Smooth muscle cell (in vitro differentiated cells): ENCODE measurements around the gene AKT3. TPM values are rescaled to one million over a fixed set of nuclear protein-coding genes. Genes with fewer than 3 reads are reported as not detected.

Source experiments
- DNase-seq: peaks from one replicate; lab custom pipeline; 2025; ENCODE audit not compliant: unreplicated experiment; lab: John Stamatoyannopoulos, UW
- H2AFZ ChIP-seq: fragments of 200-600 bp; sonication (generic); 2 replicates; pipeline ENCODE4 v1.6.0; 2016; ENCODE audit warnings: antibody characterized with exemption, low read depth, mild to moderate bottlenecking
- H3F3A ChIP-seq: fragments of 200-600 bp; sonication (generic); 2 replicates; pipeline ENCODE4 v1.6.0; 2017; ENCODE audit warnings: antibody characterized with exemption, low read depth
- H3K27ac ChIP-seq: fragments of 200-600 bp; sonication (generic); 2 replicates; pipeline ENCODE4 v1.5.1; 2016; ENCODE audit warnings: low read depth, mild to moderate bottlenecking
- H3K27me3 ChIP-seq: fragments of 200-600 bp; sonication (generic); 2 replicates; pipeline ENCODE4 v1.6.1; 2016; ENCODE audit warnings: low read depth, mild to moderate bottlenecking
- H3K36me3 ChIP-seq: fragments of 200-600 bp; sonication (generic); 2 replicates; pipeline ENCODE4 v1.5.1; 2016; ENCODE audit warnings: low read depth
- H3K4me1 ChIP-seq: fragments of 200-600 bp; sonication (generic); 2 replicates; pipeline ENCODE4 v1.5.1; 2016; ENCODE audit warnings: low read depth
- H3K4me2 ChIP-seq: fragments of 200-600 bp; sonication (generic); 2 replicates; pipeline ENCODE4 v1.6.0; 2016; ENCODE audit warnings: mild to moderate bottlenecking
- H3K4me3 ChIP-seq: fragments of 200-600 bp; sonication (generic); 2 replicates; pipeline ENCODE4 v1.5.1; 2016; ENCODE audit warnings: mild to moderate bottlenecking
- H3K79me2 ChIP-seq: fragments of 200-600 bp; sonication (generic); 2 replicates; pipeline ENCODE4 v1.6.0; 2016; ENCODE audit warnings: low read depth, mild to moderate bottlenecking
- H3K9ac ChIP-seq: fragments of 200-600 bp; sonication (generic); 2 replicates; pipeline ENCODE4 v1.6.0; 2016; ENCODE audit warnings: low read depth
- H3K9me3 ChIP-seq: fragments of 200-600 bp; sonication (generic); replicated peaks from 2 replicates; pipeline ENCODE4 v1.5.1; 2016; ENCODE audit warnings: low read depth
- H4K20me1 ChIP-seq: fragments of 200-600 bp; sonication (generic); 2 replicates; pipeline ENCODE4 v1.6.0; 2016; ENCODE audit warnings: low read depth
- WGBS: methylation state at CpG from one replicate; pipeline ENCODE4 v1.1.7; 2016; ENCODE audit warnings: low lambda C conversion rate; 5-methylcytosine and 5-hydroxymethylcytosine counted together
- polyA plus RNA-seq: library from polyadenylated mRNA; unstranded; fragments of >200 nt; fragmentation: Nextera tagmentation; extraction: Ambion mirVana; gene quantifications from 2 replicates; pipeline ENCODE4 v1.2.1, GENCODE V29; 2016
- total RNA-seq: library from RNA; depleted of rRNA; stranded (reverse); fragments of >200 nt; gene quantifications from 2 replicates; pipeline ENCODE4 v1.2.3, GENCODE V29; 2014
- TF ChIP-seq, protein P1 (sequence below): fragments of 200-600 bp; sonication (generic); IDR thresholded peaks from 2 replicates; pipeline ENCODE4 v1.5.1; 2017; ENCODE audit warnings: borderline replicate concordance, mild to moderate bottlenecking, antibody characterized with exemption; ENCODE audit not compliant: insufficient read depth, poor library complexity, severe bottlenecking

AKT3 gene
- total and polyA plus RNA-seq, 2 experiments from 2014 or later = 5.5 to 32.3 TPM

DNA sequence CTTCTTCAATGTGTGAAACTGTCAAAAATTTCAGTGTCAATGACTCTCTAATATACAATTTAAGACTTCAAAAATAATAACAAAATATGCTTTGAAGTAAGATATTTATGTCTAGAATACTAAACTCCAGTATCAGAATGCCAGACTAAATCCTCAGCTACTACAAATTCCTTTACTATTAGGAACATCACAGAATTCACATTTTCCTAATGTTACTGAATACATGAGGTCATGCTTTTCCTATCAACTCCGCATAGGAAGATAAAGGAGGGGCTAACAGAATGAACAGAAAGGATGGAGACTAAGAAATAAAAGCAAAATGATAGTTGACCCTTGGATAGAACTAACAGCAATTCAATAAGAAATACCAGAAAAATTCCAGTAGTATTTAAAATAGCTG is 301.5 kb downstream of the AKT3 start:
- peak overlapping the region; percentile 64 for H3K27ac ChIP-seq
- no peak overlapping the region for H2AFZ ChIP-seq
- WGBS = 68% methylated on average over 1 of the region's 1 CpG
- H3K9me3 ChIP-seq = no peaks in the 10 kb centered on the region
- no peak overlapping the region for H3K4me3 ChIP-seq
- H3F3A ChIP-seq = no peaks in the 10 kb centered on the region
- H3K79me2 ChIP-seq = no peaks in the 10 kb centered on the region
- H3K9ac ChIP-seq = no peak overlapping the region
- no peak for DNase-seq
- no peaks in the 10 kb centered on the region for H3K27me3 ChIP-seq
- TF ChIP-seq, protein P1, sequence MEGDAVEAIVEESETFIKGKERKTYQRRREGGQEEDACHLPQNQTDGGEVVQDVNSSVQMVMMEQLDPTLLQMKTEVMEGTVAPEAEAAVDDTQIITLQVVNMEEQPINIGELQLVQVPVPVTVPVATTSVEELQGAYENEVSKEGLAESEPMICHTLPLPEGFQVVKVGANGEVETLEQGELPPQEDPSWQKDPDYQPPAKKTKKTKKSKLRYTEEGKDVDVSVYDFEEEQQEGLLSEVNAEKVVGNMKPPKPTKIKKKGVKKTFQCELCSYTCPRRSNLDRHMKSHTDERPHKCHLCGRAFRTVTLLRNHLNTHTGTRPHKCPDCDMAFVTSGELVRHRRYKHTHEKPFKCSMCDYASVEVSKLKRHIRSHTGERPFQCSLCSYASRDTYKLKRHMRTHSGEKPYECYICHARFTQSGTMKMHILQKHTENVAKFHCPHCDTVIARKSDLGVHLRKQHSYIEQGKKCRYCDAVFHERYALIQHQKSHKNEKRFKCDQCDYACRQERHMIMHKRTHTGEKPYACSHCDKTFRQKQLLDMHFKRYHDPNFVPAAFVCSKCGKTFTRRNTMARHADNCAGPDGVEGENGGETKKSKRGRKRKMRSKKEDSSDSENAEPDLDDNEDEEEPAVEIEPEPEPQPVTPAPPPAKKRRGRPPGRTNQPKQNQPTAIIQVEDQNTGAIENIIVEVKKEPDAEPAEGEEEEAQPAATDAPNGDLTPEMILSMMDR = no peak
- no peaks in the 10 kb centered on the region for H4K20me1 ChIP-seq
- H3K4me1 ChIP-seq = no peaks in the 10 kb centered on the region
- peak overlapping the region; percentile 44 for H3K4me2 ChIP-seq
- no peaks in the 10 kb centered on the region for H3K36me3 ChIP-seq

DNA sequence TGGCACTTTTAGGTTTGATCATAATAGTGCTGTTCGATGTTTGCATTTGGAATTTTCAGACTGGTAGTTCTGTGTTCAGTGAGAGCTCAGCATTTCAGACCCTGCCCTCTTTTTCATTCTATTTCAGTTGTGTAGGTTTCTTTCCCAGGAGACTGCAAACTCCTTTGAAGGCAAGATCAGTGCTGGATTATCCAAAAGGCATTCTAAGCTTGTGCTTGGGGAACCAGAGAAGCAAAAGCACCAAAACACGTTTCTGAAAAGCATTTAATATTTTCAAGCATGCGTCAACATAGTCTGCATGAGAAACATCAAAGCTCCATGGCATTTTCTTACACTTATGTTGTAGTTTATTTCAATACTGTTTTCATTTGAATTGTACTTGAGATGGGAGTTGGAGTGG is 302.2 kb downstream of the AKT3 start:
- Histone ChIP-seq H3K36me3 (no peaks in the 10 kb centered on the region), H3K79me2 (no peaks in the 10 kb centered on the region), H3K27me3 (no peaks in the 10 kb centered on the region), H3K9ac (no peak overlapping the region), H3K4me1 (no peaks in the 10 kb centered on the region), H3F3A (no peaks in the 10 kb centered on the region), H3K27ac (peak overlapping the region; percentile 64), H3K4me3 (no peak overlapping the region), H3K9me3 (no peaks in the 10 kb centered on the region), H2AFZ (no peak overlapping the region), H4K20me1 (no peaks in the 10 kb centered on the region), H3K4me2 (peak overlapping the region; percentile 44)
- TF ChIP-seq, protein P1 = no peak
- DNase-seq = no peak
- WGBS = 72% methylated on average over 3 of the region's 3 CpGs

DNA sequence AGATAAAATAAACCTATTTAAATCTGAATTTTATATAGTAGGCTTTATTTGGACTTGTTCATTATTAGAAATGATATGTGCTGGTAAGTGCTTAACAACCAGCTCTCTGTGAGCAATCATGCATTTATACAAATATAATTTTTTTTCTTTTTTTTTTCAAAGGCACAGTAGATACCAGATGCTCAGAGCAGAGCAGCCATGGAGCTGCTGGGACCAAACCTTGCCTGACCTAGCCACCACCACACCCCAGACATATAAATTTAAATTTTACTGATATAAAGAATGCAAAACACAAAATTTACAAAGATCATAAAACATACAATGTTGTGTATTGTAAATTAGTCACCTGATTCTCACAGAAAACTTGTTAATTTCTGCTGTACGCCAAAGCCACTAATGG is 303.6 kb downstream of the AKT3 start:
- Histone ChIP-seq H3K9me3 (no peaks in the 10 kb centered on the region), H3K4me3 (no peak overlapping the region), H3K27me3 (no peaks in the 10 kb centered on the region), H3F3A (no peaks in the 10 kb centered on the region), H3K27ac (no peak overlapping the region), H3K9ac (no peak overlapping the region), H3K4me2 (no peak overlapping the region), H4K20me1 (no peaks in the 10 kb centered on the region), H3K36me3 (no peaks in the 10 kb centered on the region), H3K4me1 (no peaks in the 10 kb centered on the region), H2AFZ (no peak overlapping the region), H3K79me2 (no peaks in the 10 kb centered on the region)
- no peak for DNase-seq
- 0% methylated on average over 1 of the region's 1 CpG for WGBS
- TF ChIP-seq, protein P1 = no peak

DNA sequence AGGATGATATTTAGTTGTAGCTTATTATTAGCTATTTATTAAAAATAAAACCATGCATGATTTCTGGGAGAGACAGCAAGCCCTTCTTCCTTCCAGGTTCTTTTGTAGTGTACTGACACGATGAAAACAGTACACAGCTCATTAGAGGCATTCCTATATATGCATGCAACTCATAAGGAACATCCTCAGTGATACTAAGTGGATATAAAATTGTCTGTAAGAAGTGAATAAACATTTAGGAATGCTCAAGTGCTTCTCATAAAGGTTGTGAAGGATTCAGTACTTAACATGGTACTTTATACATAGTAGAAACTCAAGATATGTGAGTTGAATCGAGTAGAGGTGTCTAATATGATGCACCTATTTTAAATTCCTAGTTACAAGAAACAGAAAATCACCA is 306.5 kb downstream of the AKT3 start:
- DNase-seq = no peak
- 95% methylated on average over 2 of the region's 2 CpGs for WGBS

More for the DNA sequence above, 306.5 kb downstream of the AKT3 start:
- H3K4me3 ChIP-seq = no peak overlapping the region
- H3K4me2 ChIP-seq = no peak overlapping the region
- H4K20me1 ChIP-seq = no peaks in the 10 kb centered on the region
- no peaks in the 10 kb centered on the region for H3K27me3 ChIP-seq
- no peaks in the 10 kb centered on the region for H3F3A ChIP-seq
- no peaks in the 10 kb centered on the region for H3K36me3 ChIP-seq
- H3K9me3 ChIP-seq = no peaks in the 10 kb centered on the region
- H3K4me1 ChIP-seq = no peaks in the 10 kb centered on the region
- TF ChIP-seq, protein P1 = no peak
- H3K27ac ChIP-seq = no peak overlapping the region
- H3K79me2 ChIP-seq = no peaks in the 10 kb centered on the region
- no peak overlapping the region for H3K9ac ChIP-seq
- H2AFZ ChIP-seq = no peak overlapping the region
